Measurements from ENCODE around the gene SLC16A13. TPM values are rescaled to one million over a fixed set of nuclear protein-coding genes. Genes with fewer than 3 reads are reported as not detected.
"Not testable (repeated sequence)": the region's sequence is repeated elsewhere in the genome, so short reads cannot be mapped to it uniquely, and the experiment has no call there.

SLC16A13 gene
- total and polyA plus RNA-seq, 2 donors from 2014 or later: 6.5 to 11.6 TPM

- Histone ChIP-seq H3K9ac (ENCODE audit: low read length in 3 of 3) (peak overlapping the region in 1 of 3 donors; percentile 36), H3K4me1 (ENCODE audit: control insufficient read depth in 2 of 3, insufficient read depth in 2 of 3, low read depth in 1 of 3, low read length in 3 of 3) (peaks cover 3 to 20% (median 10%) of the 10 kb centered on the region in 3 donors), H3K4me3 (ENCODE audit: low read length in 3 of 3) (peak overlapping the region; percentile 25 to 40 (median 35)), H3K9me3 (ENCODE audit: control insufficient read depth in 2 of 3, insufficient read depth in 1 of 3, low read length in 3 of 3) (no peaks in the 10 kb centered on the region), H3K27ac (ENCODE audit: low read depth in 2 of 2, low read length in 2 of 2) (peak overlapping the region in 1 of 2 donors; percentile 51), H3K27me3 (ENCODE audit: control insufficient read depth, insufficient read depth, low read length) (peaks cover 7% of the 10 kb centered on the region), H3K36me3 (ENCODE audit: control insufficient read depth in 2 of 3, insufficient read depth in 3 of 3, low read length in 3 of 3) (no peaks in the 10 kb centered on the region)
- DNase-seq (peak in 4 of 5 donors; percentile 42 to 94 (median 76)), FAIRE-seq (peak; percentile 95)
- TF ChIP-seq, protein P1, sequence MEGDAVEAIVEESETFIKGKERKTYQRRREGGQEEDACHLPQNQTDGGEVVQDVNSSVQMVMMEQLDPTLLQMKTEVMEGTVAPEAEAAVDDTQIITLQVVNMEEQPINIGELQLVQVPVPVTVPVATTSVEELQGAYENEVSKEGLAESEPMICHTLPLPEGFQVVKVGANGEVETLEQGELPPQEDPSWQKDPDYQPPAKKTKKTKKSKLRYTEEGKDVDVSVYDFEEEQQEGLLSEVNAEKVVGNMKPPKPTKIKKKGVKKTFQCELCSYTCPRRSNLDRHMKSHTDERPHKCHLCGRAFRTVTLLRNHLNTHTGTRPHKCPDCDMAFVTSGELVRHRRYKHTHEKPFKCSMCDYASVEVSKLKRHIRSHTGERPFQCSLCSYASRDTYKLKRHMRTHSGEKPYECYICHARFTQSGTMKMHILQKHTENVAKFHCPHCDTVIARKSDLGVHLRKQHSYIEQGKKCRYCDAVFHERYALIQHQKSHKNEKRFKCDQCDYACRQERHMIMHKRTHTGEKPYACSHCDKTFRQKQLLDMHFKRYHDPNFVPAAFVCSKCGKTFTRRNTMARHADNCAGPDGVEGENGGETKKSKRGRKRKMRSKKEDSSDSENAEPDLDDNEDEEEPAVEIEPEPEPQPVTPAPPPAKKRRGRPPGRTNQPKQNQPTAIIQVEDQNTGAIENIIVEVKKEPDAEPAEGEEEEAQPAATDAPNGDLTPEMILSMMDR (IDR thresholded peaks at IDR 0.05; ENCODE audit: borderline replicate concordance, extremely low read depth, insufficient read depth): peak; percentile 79
- intact Hi-C loops (cut with DNase I): no loop called here
Observed at GRCh38 chr17:7045492-7046126, 9.8 kb downstream of the SLC16A13 start.

DNA sequence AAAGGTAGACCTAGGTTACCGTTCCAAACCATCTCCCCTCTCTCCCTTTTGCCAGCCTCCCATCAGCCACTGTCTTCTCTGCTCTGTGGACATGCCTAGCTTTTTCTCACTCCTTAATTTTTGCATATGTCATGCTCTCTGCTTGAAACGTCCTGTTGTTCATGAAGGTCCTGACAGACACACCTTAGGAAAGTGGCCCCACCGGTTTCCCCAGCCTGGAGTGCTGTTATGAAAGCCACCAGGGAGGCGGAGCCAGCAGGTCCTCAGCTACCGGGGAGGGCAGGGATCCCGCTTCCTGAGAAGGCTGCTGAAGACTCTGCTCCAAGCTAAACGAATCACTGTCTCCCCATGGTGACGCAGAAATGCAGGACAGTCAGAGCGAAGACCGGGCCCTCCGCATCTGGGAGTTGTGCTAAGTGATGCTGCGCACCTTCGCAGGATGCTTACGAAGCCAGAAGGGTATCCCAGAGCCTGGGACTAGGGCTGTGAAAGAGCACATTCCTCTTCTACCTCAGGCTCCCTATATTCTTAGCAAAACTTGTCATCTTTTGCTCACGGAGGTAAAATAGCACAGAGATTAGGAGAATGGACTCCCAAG lies 10.4 kb downstream of the SLC16A13 start:
- Histone ChIP-seq H3K27ac (ENCODE audit: low read depth in 2 of 2, low read length in 2 of 2) (peak overlapping the region in 1 of 2 donors; percentile 51), H3K4me1 (ENCODE audit: control insufficient read depth in 2 of 3, insufficient read depth in 2 of 3, low read depth in 1 of 3, low read length in 3 of 3) (peaks cover 3 to 20% (median 10%) of the 10 kb centered on the region in 3 donors), H3K27me3 (ENCODE audit: control insufficient read depth, insufficient read depth, low read length) (peaks cover 7% of the 10 kb centered on the region), H3K9me3 (ENCODE audit: control insufficient read depth in 2 of 3, insufficient read depth in 1 of 3, low read length in 3 of 3) (no peaks in the 10 kb centered on the region), H3K9ac (ENCODE audit: low read length in 3 of 3) (peak overlapping the region in 1 of 3 donors; percentile 36), H3K4me3 (ENCODE audit: low read length in 3 of 3) (peak overlapping the region; percentile 25 to 40 (median 35)), H3K36me3 (ENCODE audit: control insufficient read depth in 2 of 3, insufficient read depth in 3 of 3, low read length in 3 of 3) (no peaks in the 10 kb centered on the region)
- DNase-seq (peak; percentile 64 to 92 (median 76)), FAIRE-seq (no peak)
- TF ChIP-seq, protein P1 (IDR thresholded peaks at IDR 0.05; ENCODE audit: borderline replicate concordance, extremely low read depth, insufficient read depth): no peak
- intact Hi-C loops (cut with DNase I): no loop called here

DNA sequence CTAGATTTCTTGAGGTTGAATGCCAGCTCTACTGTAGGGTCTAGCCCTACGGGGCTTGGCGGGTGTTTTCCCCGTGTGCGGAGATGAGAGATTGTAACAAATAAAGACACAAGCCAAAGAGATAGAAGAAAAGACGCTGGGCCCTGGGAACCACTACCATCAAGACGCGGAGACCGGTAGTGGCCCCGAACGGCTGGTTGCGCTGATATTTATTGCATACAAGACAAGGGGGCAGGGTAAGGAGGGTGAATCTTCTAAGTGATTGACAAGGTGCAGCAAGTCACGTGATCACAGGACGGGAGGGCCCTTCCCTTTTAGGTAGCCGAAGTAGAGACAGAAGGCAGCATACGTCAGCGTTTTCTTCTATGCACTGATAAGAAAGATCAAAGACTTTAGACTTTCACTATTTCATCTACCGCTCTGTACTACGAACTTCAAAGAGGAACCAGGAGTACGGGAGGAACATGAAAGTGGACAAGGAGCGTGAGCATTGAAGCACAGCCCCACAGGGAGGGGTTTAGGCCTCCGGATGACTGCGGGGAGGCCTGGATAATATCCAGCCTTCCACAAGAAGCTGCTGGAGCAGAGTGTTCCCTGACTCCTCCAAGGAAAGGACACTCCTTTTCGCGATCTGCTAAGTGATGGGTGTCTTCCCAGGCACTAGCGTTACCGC lies 11.0 kb downstream of the SLC16A13 start:
- H3K9ac ChIP-seq (ENCODE audit: low read length in 3 of 3); H3K36me3 ChIP-seq (ENCODE audit: control insufficient read depth in 2 of 3, insufficient read depth in 3 of 3, low read length in 3 of 3); FAIRE-seq; intact Hi-C loops (cut with DNase I); H3K9me3 ChIP-seq (ENCODE audit: control insufficient read depth in 2 of 3, insufficient read depth in 1 of 3, low read length in 3 of 3); H3K27ac ChIP-seq (ENCODE audit: low read depth in 2 of 2, low read length in 2 of 2); H3K27me3 ChIP-seq (ENCODE audit: control insufficient read depth, insufficient read depth, low read length): not testable (repeated sequence)
- Histone ChIP-seq H3K4me1 (ENCODE audit: control insufficient read depth in 2 of 3, insufficient read depth in 2 of 3, low read depth in 1 of 3, low read length in 3 of 3) (peaks cover 3 to 20% (median 10%) of the 10 kb centered on the region in 3 donors), H3K4me3 (ENCODE audit: low read length in 3 of 3) (peak overlapping the region in 2 of 3 donors; percentile 34 to 40)
- peak in 2 of 5 donors; percentile 15 to 41 for DNase-seq

DNA sequence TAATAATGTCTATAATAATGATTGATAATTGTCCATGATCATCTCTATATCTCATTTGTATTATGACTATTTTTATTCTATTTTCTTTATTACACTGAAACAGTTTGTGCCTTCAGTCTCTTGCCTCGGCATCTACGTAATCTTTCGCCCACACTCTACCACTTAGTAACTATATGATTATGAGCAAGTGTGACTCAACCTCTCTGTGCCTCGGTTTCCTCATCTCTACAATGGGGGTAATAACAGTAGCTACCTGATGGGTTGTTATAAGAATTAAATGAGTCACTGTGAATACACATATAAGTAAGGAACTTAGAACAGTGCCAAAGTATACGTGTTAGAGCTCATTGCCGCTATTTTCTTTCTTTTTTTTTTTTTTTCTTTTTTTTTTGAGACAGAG lies 11.8 kb downstream of the SLC16A13 start:
- Histone ChIP-seq H3K4me1 (ENCODE audit: control insufficient read depth in 2 of 3, insufficient read depth in 2 of 3, low read depth in 1 of 3, low read length in 3 of 3) (peaks cover 3 to 20% (median 10%) of the 10 kb centered on the region in 3 donors), H3K9me3 (ENCODE audit: control insufficient read depth in 2 of 3, insufficient read depth in 1 of 3, low read length in 3 of 3) (no peaks in the 10 kb centered on the region), H3K27ac (ENCODE audit: low read depth in 2 of 2, low read length in 2 of 2) (no peak overlapping the region), H3K36me3 (ENCODE audit: control insufficient read depth in 2 of 3, insufficient read depth in 3 of 3, low read length in 3 of 3) (no peaks in the 10 kb centered on the region), H3K27me3 (ENCODE audit: control insufficient read depth, insufficient read depth, low read length) (peaks cover 7% of the 10 kb centered on the region), H3K9ac (ENCODE audit: low read length in 3 of 3) (no peak overlapping the region), H3K4me3 (ENCODE audit: low read length in 3 of 3) (no peak overlapping the region)
- TF ChIP-seq, protein P1 (IDR thresholded peaks at IDR 0.05; ENCODE audit: borderline replicate concordance, extremely low read depth, insufficient read depth): no peak
- FAIRE-seq: no peak
- intact Hi-C loops (cut with DNase I): no loop called here
- DNase-seq: no peak
